Fibroblast of villous mesenchyme (primary cell): ENCODE data around the gene CLTC. TPM values are rescaled to one million over a fixed set of nuclear protein-coding genes. Genes with fewer than 3 reads are reported as not detected.
"Not testable (repeated sequence)": the region's sequence is repeated elsewhere in the genome, so short reads cannot be mapped to it uniquely, and the experiment has no call there.

Experiments used
- DNase-seq: peaks from one replicate; pipeline ENCODE4 v3.0.0-alpha.2; 2010; ENCODE audit warnings: low read depth
- H3K4me3 ChIP-seq: 2 replicates; pipeline ENCODE4 v1.5.1; 2011; ENCODE audit warnings: low read depth, mild to moderate bottlenecking, low read length
- CTCF ChIP-seq: IDR thresholded peaks from 2 replicates; pipeline ENCODE4 v1.5.1; 2012; ENCODE audit warnings: low read depth, mild to moderate bottlenecking, low read length; ENCODE audit not compliant: insufficient read depth
- total RNA-seq: library from RNA; depleted of rRNA; stranded (reverse); fragments of >200 nt; gene quantifications from 2 replicates; pipeline ENCODE4 v1.2.3, GENCODE V29; 2012

The CLTC gene
- 555 and 613 TPM in 2 replicates for total RNA-seq

GRCh38 chr17:59619298-59620063 lies at the start of gene CLTC:
Gene CLTC (plus strand): TSS chr17:59619895. CDS start chr17:59620132, 237 bp downstream.
- DNase-seq = peak; percentile 99
- H3K4me3 ChIP-seq = peak within 1 kb of the TSS; percentile 98
- TF ChIP-seq CTCF = no peak

- peak; percentile 44 for DNase-seq
Measured at GRCh38 chr17:59572301-59572924, 47.3 kb upstream of the CLTC start.

GRCh38 chr17:59584168-59584567 lies 35.5 kb upstream of the CLTC start:
- H3K4me3 ChIP-seq, DNase-seq: not testable (repeated sequence)

More at GRCh38 chr17:59572301-59572924, 47.3 kb upstream of the CLTC start:
- no peak for TF ChIP-seq CTCF
- H3K4me3 ChIP-seq = no peak overlapping the region

GRCh38 chr17:59600169-59600568 lies 19.5 kb upstream of the CLTC start:
- TF ChIP-seq CTCF = no peak
- no peak for DNase-seq
- H3K4me3 ChIP-seq = no peak overlapping the region

- no peak for TF ChIP-seq CTCF
- DNase-seq = no peak
- H3K4me3 ChIP-seq = no peak overlapping the region
Measured at GRCh38 chr17:59601130-59601529, 18.6 kb upstream of the CLTC start.

- no peak for DNase-seq
- no peak overlapping the region for H3K4me3 ChIP-seq
- TF ChIP-seq CTCF = no peak
Measured at GRCh38 chr17:59607061-59607460, 12.6 kb upstream of the CLTC start.

- TF ChIP-seq CTCF = peak; percentile 33
- H3K4me3 ChIP-seq = no peak overlapping the region
- no peak for DNase-seq
Measured at GRCh38 chr17:59607817-59608403, 11.8 kb upstream of the CLTC start.
